Stomach (tissue), 9 donors: ENCODE results near the gene TOM1L1. TPM values are rescaled to one million over a fixed set of nuclear protein-coding genes. Genes with fewer than 3 reads are reported as not detected.
"Not testable (repeated sequence)": the region's sequence is repeated elsewhere in the genome, so short reads cannot be mapped to it uniquely, and the experiment has no call there.

Experiments
- DNase-seq, 2 donors: peaks; one replicate each; pipeline versions ENCODE4 v3.0.0 to v3.0.0-alpha.2; 2013 to 2019
- H3K27ac ChIP-seq, 5 donors: fragments of 200-600 bp in 4 of 5; sonication (generic) in 4 of 5; one replicate each; pipeline ENCODE4 v1.5.1; 2013 to 2019; ENCODE audit warnings: mild to moderate bottlenecking in 1 of 5, moderate library complexity in 1 of 5
- H3K27me3 ChIP-seq, 3 donors: fragments of 200-600 bp; sonication (generic); one replicate each; pipeline ENCODE4 v1.5.1; 2017 to 2019; ENCODE audit warnings: mixed run types in 1 of 3
- H3K36me3 ChIP-seq, 4 donors: fragments of 200-600 bp; sonication (generic); 1 replicate in 3 of 4; 2 replicates in 1 of 4; pipeline ENCODE4 v1.5.1; 2016 to 2019
- H3K4me1 ChIP-seq, 4 donors: fragments of 200-600 bp; sonication (generic); one replicate each; pipeline ENCODE4 v1.5.1; 2016 to 2019
- H3K4me3 ChIP-seq, 4 donors: fragments of 200-600 bp; sonication (generic) in 3 of 4; one replicate each; pipeline ENCODE4 v1.5.1; 2016 to 2019; ENCODE audit warnings: mild to moderate bottlenecking in 1 of 4
- H3K9me3 ChIP-seq, 4 donors: fragments of 200-600 bp; sonication (generic); one replicate each; pipeline ENCODE4 v1.5.1; 2016 to 2019
- EP300 ChIP-seq: sonication (generic); formaldehyde crosslinking; IDR thresholded peaks from one replicate; pipeline ENCODE4 v1.6.1; 2017; ENCODE audit warnings: antibody characterized with exemption
- POLR2A ChIP-seq, 4 donors: fragments of 450-650 bp; IDR thresholded peaks; one replicate each; pipeline ENCODE4 v1.6.1; 2016; ENCODE audit warnings: antibody characterized with exemption in 4 of 4, control low read depth in 2 of 4, mild to moderate bottlenecking in 1 of 4, moderate library complexity in 1 of 4
- POLR2AphosphoS5 ChIP-seq, 3 donors: sonication (generic); formaldehyde crosslinking; IDR thresholded peaks; one replicate each; pipeline ENCODE4 v1.6.1; 2016; ENCODE audit warnings: antibody characterized with exemption in 3 of 3
- WGBS, 5 donors: extraction: QIAGEN DNeasy Blood & Tissue Kit in 3 of 5; methylation state at CpG; one replicate each; pipeline versions ENCODE4 v1.1.5 to v1.1.7; 2013 to 2018; 5-methylcytosine and 5-hydroxymethylcytosine counted together
- intact Hi-C: fragments of 100-400 bp; cut with DNase I; formaldehyde crosslinking; loops from one replicate; pipeline ENCODE4 v1.15.1; 2023; ENCODE audit warnings: low total_unique reads
- polyA plus RNA-seq, 3 donors: library from polyadenylated mRNA; stranded (reverse); fragments of 200-250 nt; gene quantifications; one replicate each; pipeline ENCODE4 v1.2.3, GENCODE V29; 2013
- total RNA-seq, 5 donors: library from RNA; depleted of rRNA; stranded (reverse); fragments of >200 nt; gene quantifications; one replicate each; pipeline versions ENCODE4 v1.1.0 to v1.2.3, GENCODE V29; 2014 to 2016
- TF ChIP-seq, protein P1 (sequence below), 7 experiments: fragments of 450-650 bp in 4 of 7; fragments of 200-600 bp in 3 of 7; sonication (generic) in 3 of 7; IDR thresholded peaks; one replicate each; pipeline ENCODE4 v1.5.1; 2016 to 2019; ENCODE audit warnings: antibody characterized with exemption in 7 of 7, control low read depth in 2 of 7, mild to moderate bottlenecking in 1 of 7
- donor health status: healthy with polysubstance abuse.
- donor health status: Bipolar disorder and iron deficiency.
- donor health status: healthy.

The TOM1L1 gene
- total and polyA plus RNA-seq, 8 donors: 19.4 to 134 (median 47.6) TPM

- DNase-seq: no peak
- intact Hi-C loops: no loop called here
- peaks cover 0 to 10% (median 0%) of the 10 kb centered on the region in 4 donors for H3K4me1 ChIP-seq
- no peaks in the 10 kb centered on the region for H3K9me3 ChIP-seq
- H3K4me3 ChIP-seq: no peak overlapping the region
- no peaks in the 10 kb centered on the region for H3K36me3 ChIP-seq
- 62 to 89% (median 79%) methylated on average over 2 of the region's 2 CpGs for WGBS, 5 donors
- TF ChIP-seq EP300: no peak
- TF ChIP-seq, protein P1, sequence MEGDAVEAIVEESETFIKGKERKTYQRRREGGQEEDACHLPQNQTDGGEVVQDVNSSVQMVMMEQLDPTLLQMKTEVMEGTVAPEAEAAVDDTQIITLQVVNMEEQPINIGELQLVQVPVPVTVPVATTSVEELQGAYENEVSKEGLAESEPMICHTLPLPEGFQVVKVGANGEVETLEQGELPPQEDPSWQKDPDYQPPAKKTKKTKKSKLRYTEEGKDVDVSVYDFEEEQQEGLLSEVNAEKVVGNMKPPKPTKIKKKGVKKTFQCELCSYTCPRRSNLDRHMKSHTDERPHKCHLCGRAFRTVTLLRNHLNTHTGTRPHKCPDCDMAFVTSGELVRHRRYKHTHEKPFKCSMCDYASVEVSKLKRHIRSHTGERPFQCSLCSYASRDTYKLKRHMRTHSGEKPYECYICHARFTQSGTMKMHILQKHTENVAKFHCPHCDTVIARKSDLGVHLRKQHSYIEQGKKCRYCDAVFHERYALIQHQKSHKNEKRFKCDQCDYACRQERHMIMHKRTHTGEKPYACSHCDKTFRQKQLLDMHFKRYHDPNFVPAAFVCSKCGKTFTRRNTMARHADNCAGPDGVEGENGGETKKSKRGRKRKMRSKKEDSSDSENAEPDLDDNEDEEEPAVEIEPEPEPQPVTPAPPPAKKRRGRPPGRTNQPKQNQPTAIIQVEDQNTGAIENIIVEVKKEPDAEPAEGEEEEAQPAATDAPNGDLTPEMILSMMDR (IDR thresholded peaks at IDR 0.05): no peak
- TF ChIP-seq POLR2A (IDR thresholded peaks at IDR 0.05): no peak
- no peak for TF ChIP-seq POLR2AphosphoS5 (IDR thresholded peaks at IDR 0.05)
- H3K27me3 ChIP-seq: no peaks in the 10 kb centered on the region
- no peak overlapping the region for H3K27ac ChIP-seq
Observed at GRCh38 chr17:54867634-54868033, 33.0 kb upstream of the TOM1L1 start.

DNA sequence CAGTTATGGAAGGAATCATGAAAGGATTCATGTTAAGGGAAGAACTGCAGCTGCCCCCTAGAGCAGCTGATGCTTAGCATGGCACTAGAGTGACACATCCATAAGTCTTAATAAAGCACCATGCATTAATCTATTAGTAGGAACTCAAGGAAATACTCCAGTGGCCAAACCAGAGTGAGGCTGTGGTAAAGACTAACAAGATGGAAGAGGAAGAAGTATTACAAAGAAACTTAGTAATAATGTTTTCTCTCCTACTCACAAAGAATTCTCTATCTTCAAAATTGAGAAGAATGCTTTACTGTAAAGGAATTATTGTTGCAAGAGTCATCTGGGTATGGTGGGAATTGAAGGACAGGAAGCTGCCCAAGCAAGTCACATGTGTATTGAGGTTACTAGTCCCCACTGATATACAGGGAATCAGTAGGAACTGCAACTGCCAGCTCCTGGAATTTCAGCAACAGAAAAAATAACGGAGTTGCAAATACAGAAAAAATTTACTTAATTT is 29.9 kb upstream of the TOM1L1 start:
- 81 to 100% (median 90%) methylated on average over 1 of the region's 1 CpG for WGBS, 5 donors
- no peak overlapping the region for H3K27ac ChIP-seq
- TF ChIP-seq, protein P1 (IDR thresholded peaks at IDR 0.05): no peak
- no peak for TF ChIP-seq POLR2AphosphoS5 (IDR thresholded peaks at IDR 0.05)
- TF ChIP-seq POLR2A (IDR thresholded peaks at IDR 0.05): no peak
- no peak for TF ChIP-seq EP300
- no peaks in the 10 kb centered on the region for H3K27me3 ChIP-seq
- H3K4me1 ChIP-seq: no peaks in the 10 kb centered on the region
- intact Hi-C loops: no loop called here
- no peak for DNase-seq
- H3K9me3 ChIP-seq: no peaks in the 10 kb centered on the region
- no peaks in the 10 kb centered on the region for H3K36me3 ChIP-seq
- H3K4me3 ChIP-seq: no peak overlapping the region

- DNase-seq, H3K36me3 ChIP-seq, H3K27me3 ChIP-seq, H3K4me3 ChIP-seq, intact Hi-C loops, H3K4me1 ChIP-seq, H3K27ac ChIP-seq, H3K9me3 ChIP-seq: not testable (repeated sequence)
- WGBS, 5 donors: 70 to 89% (median 86%) methylated on average over 2 of the region's 2 CpGs
Observed at GRCh38 chr17:54875906-54876305, 24.7 kb upstream of the TOM1L1 start.

GRCh38 chr17:54876656-54877195 is 23.9 kb upstream of the TOM1L1 start:
- Histone ChIP-seq H3K36me3 (no peaks in the 10 kb centered on the region), H3K27me3 (no peaks in the 10 kb centered on the region), H3K9me3 (no peaks in the 10 kb centered on the region), H3K4me3 (no peak overlapping the region), H3K27ac (no peak overlapping the region), H3K4me1 (no peaks in the 10 kb centered on the region)
- 83 to 87% (median 85%) methylated on average over 6 of the region's 6 CpGs for whole genome bisulfite sequencing, 5 donors
- intact Hi-C loops: no loop called here
- no peak for DNase-seq
- TF ChIP-seq, protein P1 (IDR thresholded peaks at IDR 0.05): no peak
- no peak for TF ChIP-seq POLR2A (IDR thresholded peaks at IDR 0.05)
- no peak for TF ChIP-seq EP300
- no peak for TF ChIP-seq POLR2AphosphoS5 (IDR thresholded peaks at IDR 0.05)

- DNase-seq: no peak
- no peaks in the 10 kb centered on the region for H3K27me3 ChIP-seq
- no peak overlapping the region for H3K27ac ChIP-seq
- H3K9me3 ChIP-seq: no peaks in the 10 kb centered on the region
- no peak overlapping the region for H3K4me3 ChIP-seq
- 74 to 91% (median 80%) methylated on average over 10 of the region's 10 CpGs for WGBS, 5 donors
- TF ChIP-seq, protein P1 (IDR thresholded peaks at IDR 0.05): no peak
- TF ChIP-seq POLR2A (IDR thresholded peaks at IDR 0.05) (no peak), EP300 (no peak), POLR2AphosphoS5 (IDR thresholded peaks at IDR 0.05) (no peak)
- H3K4me1 ChIP-seq: no peaks in the 10 kb centered on the region
- intact Hi-C loops: no loop called here
- no peaks in the 10 kb centered on the region for H3K36me3 ChIP-seq
Observed at GRCh38 chr17:54881255-54881972, 19.2 kb upstream of the TOM1L1 start.
